OCI-LY3 (cell line): ENCODE data around the gene TVP23C.

Experiments used
- CTCF ChIP-seq: fragments of 200-600, 300-600 bp; sonication (generic); IDR thresholded peaks from 2 replicates; pipeline ENCODE4 v1.5.1; 2014; ENCODE audit warnings: antibody characterized with exemption, low read length, low read depth
- EZH2phosphoT487 ChIP-seq: fragments of 200-600 bp; shearing (Covaris generic); IDR thresholded peaks from 2 replicates; pipeline ENCODE4 v1.6.1; 2018; ENCODE audit warnings: antibody characterized with exemption, mixed run types, low read depth

- TF ChIP-seq CTCF (no peak), EZH2phosphoT487 (no peak)
These were observed 84.4 kb downstream of the TVP23C start for GRCh38 chr17:15478845-15479244.
